Neural cell (in vitro differentiated cells): Measurements from ENCODE around the gene ASB10. TPM values are rescaled to one million over a fixed set of nuclear protein-coding genes. Genes with fewer than 3 reads are reported as not detected.

ENCODE experiments used
- H2AFZ ChIP-seq: fragments of 200-600, 300-800 bp; sonication (generic), shearing (Covaris generic); 2 replicates; pipeline ENCODE4 v1.6.0; 2014; ENCODE audit warnings: low read depth, mild to moderate bottlenecking, antibody characterized with exemption, low read length, moderate library complexity
- H3F3A ChIP-seq: fragments of 200-600 bp; shearing (Covaris generic); 2 replicates; pipeline ENCODE4 v1.6.1; 2016; ENCODE audit warnings: mild to moderate bottlenecking, moderate library complexity, mixed read lengths, antibody characterized with exemption, low read length; ENCODE audit not compliant: insufficient read depth, poor library complexity, severe bottlenecking
- H3K27ac ChIP-seq: fragments of 200-600, 300-800 bp; sonication (generic), shearing (Covaris generic); 2 replicates; pipeline ENCODE4 v1.5.1; 2014; ENCODE audit warnings: mild to moderate bottlenecking, low read length, moderate library complexity
- H3K27me3 ChIP-seq: fragments of 300-800, 200-600 bp; sonication (generic), shearing (Covaris generic); 2 replicates; pipeline ENCODE4 v1.6.0; 2014; ENCODE audit warnings: mild to moderate bottlenecking, low read depth, low read length, moderate library complexity; ENCODE audit not compliant: insufficient read depth
- H3K36me3 ChIP-seq: fragments of 300-800, 200-600 bp; sonication (generic), shearing (Covaris generic); 2 replicates; pipeline ENCODE4 v1.5.1; 2014; ENCODE audit warnings: mild to moderate bottlenecking, antibody characterized with exemption, low read length, moderate library complexity; ENCODE audit not compliant: insufficient read depth
- H3K4me2 ChIP-seq: fragments of 300-800, 200-600 bp; sonication (generic), shearing (Covaris generic); 2 replicates; pipeline ENCODE4 v1.6.0; 2014; ENCODE audit warnings: mild to moderate bottlenecking, low read length
- H3K4me3 ChIP-seq: fragments of 300-800, 200-600 bp; sonication (generic), shearing (Covaris generic); 2 replicates; pipeline ENCODE4 v1.5.1; 2014; ENCODE audit warnings: mild to moderate bottlenecking, low read length, moderate library complexity
- H3K79me2 ChIP-seq: fragments of 200-600 bp; shearing (Covaris generic); replicated peaks from 2 replicates; pipeline ENCODE4 v1.6.0; 2014; ENCODE audit warnings: mild to moderate bottlenecking, low read length, moderate library complexity; ENCODE audit not compliant: insufficient read depth
- H3K9ac ChIP-seq: fragments of 300-800, 200-600 bp; sonication (generic), shearing (Covaris generic); 2 replicates; pipeline ENCODE4 v1.6.1; 2016; ENCODE audit warnings: mild to moderate bottlenecking, low read length, mixed read lengths
- H3K9me2 ChIP-seq: fragments of 200-600 bp; shearing (Covaris generic); 2 replicates; pipeline ENCODE4 v1.6.1; 2016; ENCODE audit warnings: mild to moderate bottlenecking, low read length, mixed read lengths; ENCODE audit not compliant: insufficient read depth
- H3K9me3 ChIP-seq: fragments of 200-600, 300-800 bp; sonication (generic), shearing (Covaris generic); 2 replicates; pipeline ENCODE4 v1.6.1; 2016; ENCODE audit warnings: mild to moderate bottlenecking, mixed run types, low read length, moderate library complexity, mixed read lengths
- H4K20me1 ChIP-seq: fragments of 200-600 bp; shearing (Covaris generic); 2 replicates; pipeline ENCODE4 v1.6.1; 2016; ENCODE audit warnings: mild to moderate bottlenecking, mixed run types; ENCODE audit not compliant: insufficient read depth
- CTCF ChIP-seq: fragments of 450-650 bp; IDR thresholded peaks from 2 replicates; pipeline ENCODE4 v1.5.1; 2014; ENCODE audit warnings: antibody characterized with exemption, mild to moderate bottlenecking, moderate library complexity; ENCODE audit not compliant: poor library complexity, severe bottlenecking
- EP300 ChIP-seq: fragments of 450-650 bp; conservative IDR thresholded peaks from 2 replicates; pipeline ENCODE4 v1.6.1; 2014; ENCODE audit warnings: antibody characterized with exemption, mild to moderate bottlenecking, moderate library complexity; ENCODE audit not compliant: poor library complexity, severe bottlenecking
- EZH2 ChIP-seq: fragments of 200-600, 300-800 bp; shearing (Covaris generic), sonication (generic); IDR thresholded peaks from 2 replicates; pipeline ENCODE4 v1.6.1; 2014; ENCODE audit warnings: antibody characterized with exemption, low read length, borderline replicate concordance, mild to moderate bottlenecking; ENCODE audit not compliant: insufficient read depth, poor library complexity, severe bottlenecking
- MXI1 ChIP-seq: fragments of 450-650 bp; conservative IDR thresholded peaks from 2 replicates; pipeline ENCODE4 v1.6.1; 2014; ENCODE audit warnings: antibody characterized with exemption, mild to moderate bottlenecking; ENCODE audit not compliant: poor library complexity, severe bottlenecking
- POLR2AphosphoS5 ChIP-seq: IDR thresholded peaks from 2 replicates; pipeline ENCODE4 v1.6.1; 2012
- RAD21 ChIP-seq: fragments of 450-650 bp; conservative IDR thresholded peaks from 2 replicates; pipeline ENCODE4 v1.6.1; 2014; ENCODE audit warnings: antibody characterized with exemption, mild to moderate bottlenecking, moderate library complexity
- REST ChIP-seq: IDR thresholded peaks from 2 replicates; pipeline ENCODE4 v1.6.1; 2012; ENCODE audit warnings: borderline replicate concordance
- SMC3 ChIP-seq: fragments of 450-650 bp; conservative IDR thresholded peaks from 2 replicates; pipeline ENCODE4 v1.6.1; 2014; ENCODE audit warnings: antibody characterized with exemption, mild to moderate bottlenecking, moderate library complexity; ENCODE audit not compliant: poor library complexity
- TAF1 ChIP-seq: IDR thresholded peaks from 2 replicates; pipeline ENCODE4 v1.6.1; 2012; ENCODE audit warnings: low read depth
- polyA plus RNA-seq: library from polyadenylated mRNA; depleted of rRNA; stranded (reverse); fragments of >200 nt; gene quantifications from 2 replicates; pipeline ENCODE4 v1.2.3, GENCODE V29; 2014

The ASB10 gene
- polyA plus RNA-seq, 1 donor from 2014 or later, result not detected

GRCh38 chr7:151232917-151233701, 46.1 kb upstream of the ASB10 start:
- no peaks in the 10 kb centered on the region for H3K9me3 ChIP-seq
- H4K20me1 ChIP-seq, result no peaks in the 10 kb centered on the region
- H3K27me3 ChIP-seq, result no peaks in the 10 kb centered on the region
- H3K79me2 ChIP-seq, result peaks cover 25% of the 10 kb centered on the region
- H3K27ac ChIP-seq, result peak overlapping the region; percentile 63
- peak overlapping the region; percentile 98 for H3K4me3 ChIP-seq
- peak overlapping the region; percentile 89 for H3K9ac ChIP-seq
- TF ChIP-seq TAF1, result no peak
- TF ChIP-seq EP300, result no peak
- no peak for TF ChIP-seq RAD21
- no peak for TF ChIP-seq EZH2
- TF ChIP-seq REST, result no peak
- no peak for TF ChIP-seq CTCF
- TF ChIP-seq SMC3, result no peak
- TF ChIP-seq POLR2AphosphoS5, result no peak
- no peak for TF ChIP-seq MXI1
- H3K9me2 ChIP-seq, result no peaks in the 10 kb centered on the region
- H3K4me2 ChIP-seq, result peak overlapping the region; percentile 95
- no peaks in the 10 kb centered on the region for H3K36me3 ChIP-seq
- H3F3A ChIP-seq, result no peaks in the 10 kb centered on the region
- H2AFZ ChIP-seq, result peak overlapping the region; percentile 36

- Histone ChIP-seq H3K9ac (peak within 1 kb of the TSS; percentile 89), H4K20me1 (no peaks in the 10 kb centered on the region), H3K27me3 (no peaks in the 10 kb centered on the region), H3K9me3 (no peaks in the 10 kb centered on the region), H3K36me3 (no peaks in the 10 kb centered on the region), H3F3A (peaks cover 3% of the 10 kb centered on the region), H3K79me2 (peaks cover 25% of the 10 kb centered on the region), H3K9me2 (no peaks in the 10 kb centered on the region), H3K27ac (peak within 1 kb of the TSS; percentile 63), H3K4me2 (peak within 1 kb of the TSS; percentile 95), H3K4me3 (peak within 1 kb of the TSS; percentile 98), H2AFZ (peak within 1 kb of the TSS; percentile 52)
- TF ChIP-seq TAF1, result peak; percentile 40
- peak; percentile 71 for TF ChIP-seq MXI1
- TF ChIP-seq RAD21, result no peak
- TF ChIP-seq REST, result no peak
- no peak for TF ChIP-seq EP300
- TF ChIP-seq CTCF, result no peak
- no peak for TF ChIP-seq SMC3
- TF ChIP-seq POLR2AphosphoS5, result peak; percentile 81
- no peak for TF ChIP-seq EZH2
These were observed 45.3 kb upstream of the ASB10 start, which contains the start of gene CHPF2 for GRCh38 chr7:151232091-151232916. Gene CHPF2 (plus strand): TSS chr7:151232483. CDS start chr7:151234012, 1,529 bp downstream.
